ENCODE results near the gene CPO.
"Not testable (repeated sequence)": the region's sequence is repeated elsewhere in the genome, so short reads cannot be mapped to it uniquely, and the experiment has no call there.

Gene CPO, protein sequence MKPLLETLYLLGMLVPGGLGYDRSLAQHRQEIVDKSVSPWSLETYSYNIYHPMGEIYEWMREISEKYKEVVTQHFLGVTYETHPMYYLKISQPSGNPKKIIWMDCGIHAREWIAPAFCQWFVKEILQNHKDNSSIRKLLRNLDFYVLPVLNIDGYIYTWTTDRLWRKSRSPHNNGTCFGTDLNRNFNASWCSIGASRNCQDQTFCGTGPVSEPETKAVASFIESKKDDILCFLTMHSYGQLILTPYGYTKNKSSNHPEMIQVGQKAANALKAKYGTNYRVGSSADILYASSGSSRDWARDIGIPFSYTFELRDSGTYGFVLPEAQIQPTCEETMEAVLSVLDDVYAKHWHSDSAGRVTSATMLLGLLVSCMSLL

DNA sequence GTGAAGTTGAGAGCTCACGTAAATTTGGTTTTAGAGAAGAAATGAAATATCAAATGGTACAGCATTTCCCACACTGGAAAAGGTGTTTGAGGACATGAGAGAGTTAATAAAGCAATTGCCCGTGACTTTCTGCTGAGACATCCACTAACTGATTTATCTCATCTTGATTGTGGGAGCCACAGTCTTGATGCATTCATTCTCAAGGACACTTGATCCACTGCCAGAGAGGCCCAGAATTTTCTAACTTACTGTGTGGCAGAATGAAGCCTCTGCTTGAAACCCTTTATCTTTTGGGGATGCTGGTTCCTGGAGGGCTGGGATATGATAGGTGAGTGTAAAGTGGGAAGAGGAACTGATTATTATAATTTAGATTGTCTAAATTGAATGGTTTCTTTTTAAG, at the start of gene CPO:
Gene CPO, plus strand, starts transcription at position 179 of the 400 bp plus-strand sequence. Its CDS starts 82 bp downstream, at position 261.
- DNase-seq (ENCODE audit: low read depth in 2 of 2, low spot score in 1 of 2) = no peak

DNA sequence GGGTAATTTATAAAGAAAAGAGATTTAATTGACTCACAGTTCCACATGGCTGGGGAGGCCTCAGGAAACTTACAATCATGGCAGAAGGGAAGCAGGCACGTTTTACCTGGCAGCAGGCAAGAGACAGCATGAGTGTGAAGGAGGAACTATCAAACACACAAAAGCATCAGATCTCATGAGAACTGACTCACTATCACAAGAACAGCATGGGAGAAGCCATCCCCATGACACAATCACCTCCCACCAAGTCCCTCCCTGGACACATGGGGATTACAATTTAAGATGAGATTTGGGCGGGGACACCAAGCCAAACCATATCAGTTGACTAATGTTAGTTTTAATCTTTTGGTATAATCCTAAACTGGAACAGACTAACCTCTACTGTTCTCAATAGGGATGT, 49.1 kb upstream of the CPO start:
- no peak for DNase-seq (ENCODE audit: low read depth in 2 of 2, low spot score in 1 of 2)

DNA sequence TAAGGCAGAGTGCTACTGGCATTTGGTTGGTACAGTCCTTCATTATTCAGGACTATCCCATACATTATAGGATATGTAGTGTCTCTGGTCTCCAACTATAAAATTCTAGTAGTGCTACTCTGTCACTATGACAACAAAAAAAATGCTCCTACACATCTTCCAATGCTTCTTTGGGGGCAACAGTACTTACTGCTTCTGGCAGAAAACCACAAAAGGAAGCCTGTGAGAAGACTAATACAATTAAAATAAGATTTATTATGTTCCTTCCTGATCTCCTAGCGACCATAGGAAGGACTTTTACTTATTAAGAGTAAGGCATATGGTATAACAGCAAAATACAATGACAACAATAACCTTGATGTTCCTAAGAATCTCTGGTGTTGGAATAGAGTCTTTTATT, 48.4 kb upstream of the CPO start:
- no peak for DNase-seq (ENCODE audit: low read depth in 2 of 2, low spot score in 1 of 2)

DNA sequence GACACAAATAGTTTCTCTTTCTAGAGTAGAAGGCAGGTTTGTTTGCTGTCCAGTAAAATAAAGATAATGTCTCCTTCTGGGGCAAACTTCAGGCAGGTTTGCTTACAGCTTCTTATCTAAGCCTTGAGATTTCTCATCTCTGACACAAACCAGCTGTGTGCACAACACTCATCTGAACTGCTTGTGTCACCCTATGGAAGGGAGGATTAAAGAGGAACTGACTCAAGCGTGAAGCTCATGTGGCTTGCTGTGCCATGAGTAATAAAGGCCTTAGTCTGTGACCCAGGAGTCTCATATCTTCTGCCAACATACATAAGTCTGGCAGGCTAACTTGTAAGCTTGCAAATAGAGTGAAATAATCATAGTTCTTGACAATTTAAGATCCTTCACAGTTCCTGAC, 24.2 kb upstream of the CPO start:
- DNase-seq (ENCODE audit: low read depth in 2 of 2, low spot score in 1 of 2) = no peak

DNA sequence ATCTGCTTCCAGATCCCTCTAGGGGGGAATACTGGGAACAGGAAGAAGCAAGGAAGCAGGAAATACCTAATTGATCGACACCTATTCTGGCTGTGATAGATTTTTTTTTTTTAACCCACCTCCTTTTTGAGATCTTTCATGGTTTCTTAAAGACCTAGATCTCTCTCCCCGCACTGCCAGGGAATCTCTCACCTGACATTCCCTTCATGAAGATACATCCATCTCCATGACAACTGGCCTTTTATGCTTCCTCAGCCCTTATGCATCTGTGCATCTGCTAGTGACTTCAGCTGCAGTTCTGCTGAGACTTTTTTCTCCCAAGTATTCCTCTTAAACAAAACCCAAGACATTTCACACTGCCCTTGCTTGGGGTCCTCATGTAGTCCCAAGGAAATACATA, 21.1 kb upstream of the CPO start:
- no peak for DNase-seq (ENCODE audit: low read depth in 2 of 2, low spot score in 1 of 2)

DNA sequence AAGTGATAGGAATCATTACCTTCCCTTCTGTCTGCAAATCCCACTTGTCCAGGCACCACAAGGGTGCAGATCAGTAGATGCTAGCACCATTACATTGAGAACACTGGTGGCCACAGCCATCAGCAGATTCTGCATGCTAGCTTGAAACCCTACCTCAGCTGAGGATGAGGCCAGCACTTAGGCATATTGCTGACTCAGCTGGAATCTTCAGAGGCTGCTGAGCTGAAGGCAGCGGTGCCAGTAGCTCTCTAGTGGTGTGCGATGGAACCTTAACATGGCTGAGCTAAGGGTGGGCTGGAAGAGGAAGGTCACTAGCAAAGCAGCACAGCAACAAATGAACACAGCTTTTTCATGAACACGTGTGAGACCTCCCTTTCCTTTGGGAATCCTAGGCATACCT, 19.0 kb upstream of the CPO start:
- no peak for DNase-seq (ENCODE audit: low read depth in 2 of 2, low spot score in 1 of 2)

DNA sequence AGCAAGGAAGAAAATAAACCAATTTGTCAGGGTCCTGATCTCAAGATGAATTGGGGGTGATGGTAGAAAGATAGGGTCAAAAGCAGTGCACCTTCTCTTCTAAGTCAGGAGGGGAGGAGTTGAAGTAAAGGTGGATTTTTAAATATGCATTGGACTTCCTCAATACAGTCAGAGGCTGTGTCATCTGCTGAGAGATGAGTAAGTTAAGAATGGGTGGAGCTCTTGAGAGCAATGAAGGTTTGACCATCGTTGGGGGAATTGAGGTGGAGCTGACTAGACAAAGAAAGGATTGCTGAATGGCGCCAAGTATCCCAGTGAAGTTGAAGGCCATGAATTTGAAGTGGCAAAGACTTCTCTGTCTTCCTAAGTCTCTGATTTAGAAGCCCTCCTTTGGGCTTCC, 18.4 kb upstream of the CPO start:
- no peak for DNase-seq (ENCODE audit: low read depth in 2 of 2, low spot score in 1 of 2)

DNA sequence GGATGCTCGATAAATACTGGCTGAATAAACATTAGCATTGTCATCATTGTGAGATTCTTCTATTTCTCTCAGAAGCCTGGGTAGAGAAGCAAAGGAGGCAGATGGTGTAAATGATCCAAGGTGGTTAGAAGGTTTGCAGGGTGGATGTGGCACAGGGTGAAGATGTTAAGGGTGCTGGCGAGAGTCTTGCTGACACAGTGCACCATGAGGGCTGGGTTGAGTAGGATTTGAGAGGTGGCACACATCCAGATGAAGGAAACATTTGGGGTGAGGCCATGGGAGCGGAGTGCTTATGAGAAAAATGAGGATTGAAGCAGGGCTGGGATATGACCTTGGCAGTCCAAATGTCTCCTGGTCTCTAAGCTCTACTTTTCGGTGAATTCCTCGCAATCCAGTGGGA, 17.8 kb upstream of the CPO start:
- no peak for DNase-seq (ENCODE audit: low read depth in 2 of 2, low spot score in 1 of 2)

DNA sequence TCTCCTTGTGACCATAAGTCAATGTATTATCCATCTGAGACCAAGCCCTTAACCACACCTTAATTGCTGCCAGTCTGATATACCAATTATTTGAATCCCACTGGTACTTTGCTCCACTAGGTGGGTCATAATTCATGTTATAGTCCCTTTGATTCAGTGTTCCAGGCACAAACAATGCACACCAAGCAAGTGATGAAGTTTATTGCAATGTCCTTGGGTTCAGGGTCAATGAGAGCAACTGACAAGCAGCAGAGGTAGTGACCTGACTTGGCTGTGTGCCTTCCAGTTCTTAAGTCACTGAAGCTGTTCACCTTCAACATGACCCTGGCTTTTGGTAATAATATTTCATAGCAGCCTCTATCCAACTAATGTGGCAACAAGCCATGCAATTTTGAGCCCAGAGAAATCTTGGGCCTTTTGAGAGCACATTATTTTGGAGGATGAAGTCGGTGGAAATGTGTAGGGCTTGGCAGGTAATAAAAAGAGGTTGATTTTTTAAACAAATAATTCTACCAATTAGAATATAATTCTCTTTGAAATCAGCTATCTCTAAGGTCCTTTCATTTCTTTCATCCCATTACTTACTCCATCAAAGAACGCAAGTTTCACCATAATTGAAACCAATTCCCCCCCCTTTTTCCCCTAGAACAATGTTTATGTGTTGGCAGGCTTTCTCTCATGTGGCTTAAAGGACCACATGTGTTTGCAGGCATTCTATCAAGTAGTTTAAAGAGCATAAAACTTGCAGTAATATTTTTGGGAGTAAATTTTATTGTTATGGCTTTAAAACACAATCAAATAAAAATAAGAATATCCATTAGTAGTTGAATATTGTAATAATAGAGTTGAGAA, 3.1 kb upstream of the CPO start:
- DNase-seq (ENCODE audit: low read depth in 2 of 2, low spot score in 1 of 2) = no peak

DNA sequence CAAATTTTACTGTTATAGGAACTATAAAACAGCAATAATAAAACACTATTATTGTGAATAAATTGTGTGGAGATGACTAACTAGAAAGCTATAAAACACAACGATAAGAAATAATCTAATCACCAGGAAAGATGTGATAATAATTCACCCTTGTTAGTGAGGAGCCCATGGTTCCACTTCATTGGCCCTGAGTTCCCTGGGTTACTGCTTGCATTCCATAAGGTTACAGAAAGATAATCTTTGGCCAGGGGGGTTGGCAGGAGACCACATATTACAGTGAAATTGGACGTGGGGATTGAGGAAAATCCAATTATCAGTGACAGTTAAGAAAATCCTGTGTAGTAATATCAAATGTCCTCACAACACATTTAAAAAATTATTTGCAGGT, 2.5 kb upstream of the CPO start:
- DNase-seq (ENCODE audit: low read depth in 2 of 2, low spot score in 1 of 2) = no peak

DNA sequence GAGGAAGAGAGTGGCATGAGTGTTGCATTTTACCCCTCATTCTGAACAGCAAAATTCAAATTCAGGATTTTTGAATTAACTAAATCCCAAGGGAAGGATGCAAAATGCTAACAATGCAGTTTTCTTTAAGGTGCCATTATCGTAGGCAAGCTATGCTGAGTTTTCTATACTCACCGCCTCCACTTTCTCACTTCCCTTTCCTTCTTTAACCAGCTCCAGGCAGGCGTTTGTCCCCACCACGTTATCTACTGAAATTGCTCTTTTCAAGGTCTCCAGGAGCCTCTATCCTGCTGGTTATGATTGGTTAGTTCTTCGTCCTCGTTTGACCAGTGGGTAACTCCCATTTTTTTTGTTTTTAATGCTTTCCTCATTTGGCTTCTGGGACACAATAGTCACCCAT, 1.8 kb upstream of the CPO start:
- DNase-seq (ENCODE audit: low read depth in 2 of 2, low spot score in 1 of 2) = no peak

DNA sequence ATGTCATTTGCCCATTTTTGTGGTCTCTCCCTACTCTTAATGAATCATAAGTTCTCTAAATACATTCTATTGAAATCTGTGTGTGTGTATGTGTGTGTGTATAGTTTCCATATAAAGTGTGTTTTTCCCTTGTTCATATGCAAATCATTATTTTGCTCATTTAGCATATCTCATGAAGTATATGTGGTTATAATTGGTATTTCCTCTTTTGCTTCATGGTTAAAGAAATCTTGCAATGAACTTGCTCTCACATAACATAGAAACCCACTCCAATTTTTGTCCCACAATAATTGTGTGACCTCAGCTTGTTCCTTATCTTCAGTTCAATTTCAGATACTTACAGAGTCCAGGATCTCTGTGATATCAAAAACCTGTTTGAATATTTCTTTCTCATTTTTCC, 1.2 kb downstream of the CPO start:
- no peak for DNase-seq (ENCODE audit: low read depth in 2 of 2, low spot score in 1 of 2)

DNA sequence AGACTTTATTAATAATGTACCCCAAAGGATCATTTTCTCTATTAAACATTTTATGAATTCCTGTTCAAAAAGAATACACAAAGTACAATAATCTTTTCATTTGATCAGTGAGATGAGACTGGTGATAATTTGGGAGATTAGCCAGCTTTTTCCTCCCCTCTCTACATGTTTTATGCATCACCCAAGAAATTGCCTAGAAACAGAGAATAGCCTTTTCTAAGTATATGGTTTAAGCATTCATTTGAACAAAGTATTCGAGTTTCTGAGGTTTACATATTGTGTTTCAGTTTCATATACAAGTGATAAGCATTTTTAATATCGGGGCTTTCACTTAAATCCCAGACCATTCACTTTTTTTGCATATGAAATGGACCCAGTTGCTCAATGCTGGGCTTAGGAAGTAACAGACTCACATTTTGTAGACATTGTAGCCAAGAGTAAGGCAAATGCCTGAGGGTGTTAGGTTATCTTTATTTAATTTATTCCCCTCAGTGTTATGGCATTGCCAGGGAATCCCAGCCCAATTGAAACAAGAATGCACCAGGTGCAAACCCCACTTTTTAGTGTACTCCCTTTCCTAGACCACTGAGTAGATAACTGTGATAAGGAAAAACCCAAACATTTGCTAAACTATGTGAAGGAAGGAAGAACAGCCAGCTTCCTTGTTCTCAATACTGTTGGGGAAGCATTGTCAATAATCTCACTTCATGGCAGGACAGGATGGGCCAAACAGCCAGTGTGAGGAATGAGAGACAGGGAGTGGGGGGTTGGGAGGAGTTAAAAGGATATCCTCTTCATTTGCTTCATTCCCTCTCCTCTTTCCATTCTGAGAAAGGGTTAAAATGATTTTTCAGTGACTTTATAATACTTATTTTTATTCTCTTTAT, 3.5 kb downstream of the CPO start:
- DNase-seq (ENCODE audit: low read depth in 2 of 2, low spot score in 1 of 2) = no peak

DNA sequence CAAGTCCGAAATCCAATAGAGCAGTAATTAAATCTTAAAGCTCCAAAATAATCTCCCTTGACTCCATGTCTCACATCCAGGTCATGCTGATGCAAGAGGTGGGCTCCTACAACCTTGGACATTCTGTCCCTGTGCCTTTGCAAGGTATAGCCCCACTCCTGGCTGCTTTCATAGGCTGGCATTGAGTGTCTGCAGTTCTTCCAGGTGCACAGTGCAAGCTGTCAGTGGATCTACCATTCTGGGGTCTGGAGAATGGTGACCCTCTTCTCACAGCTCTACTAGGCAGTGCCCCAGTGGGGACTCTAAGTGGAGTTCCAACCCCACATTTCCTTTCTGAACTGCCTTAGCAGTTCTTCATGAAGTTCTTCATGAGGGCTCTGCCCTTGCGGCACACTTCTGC, 14.1 kb downstream of the CPO start:
- DNase-seq (ENCODE audit: low read depth in 2 of 2, low spot score in 1 of 2) = not testable (repeated sequence)

DNA sequence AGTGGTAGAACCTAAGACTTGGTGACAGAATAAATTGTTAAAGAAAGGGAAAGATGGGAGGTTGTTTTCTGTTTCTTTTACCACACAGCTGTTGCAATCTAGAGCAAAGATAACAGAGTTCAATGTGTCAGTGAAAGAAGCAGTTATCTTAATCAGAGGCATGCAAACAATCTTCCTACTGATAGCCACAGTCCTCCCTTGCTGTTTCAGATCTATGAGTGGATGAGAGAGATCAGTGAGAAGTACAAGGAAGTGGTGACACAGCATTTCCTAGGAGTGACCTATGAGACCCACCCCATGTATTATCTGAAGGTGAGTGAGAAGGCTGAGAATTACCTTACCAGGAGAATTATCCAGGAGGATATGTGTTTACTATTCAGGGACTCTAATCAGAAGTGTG, 15.9 kb downstream of the CPO start:
- no peak for DNase-seq (ENCODE audit: low read depth in 2 of 2, low spot score in 1 of 2)

DNA sequence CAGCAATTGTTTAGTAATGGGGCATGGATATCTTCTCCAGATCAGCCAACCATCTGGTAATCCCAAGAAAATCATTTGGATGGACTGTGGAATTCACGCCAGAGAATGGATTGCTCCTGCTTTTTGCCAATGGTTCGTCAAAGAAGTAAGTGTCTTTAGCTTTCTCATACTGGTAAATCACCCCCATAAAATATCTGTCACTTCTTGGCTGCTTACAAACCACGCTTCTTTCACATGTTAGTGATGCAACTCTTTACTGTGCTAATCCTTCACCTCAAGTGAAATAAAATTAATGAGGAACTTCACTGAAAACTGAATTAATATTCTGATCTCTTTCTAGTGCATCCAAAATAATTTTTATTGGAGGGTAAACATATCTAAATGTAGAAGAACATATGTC, 18.9 kb downstream of the CPO start:
- DNase-seq (ENCODE audit: low read depth in 2 of 2, low spot score in 1 of 2) = no peak

DNA sequence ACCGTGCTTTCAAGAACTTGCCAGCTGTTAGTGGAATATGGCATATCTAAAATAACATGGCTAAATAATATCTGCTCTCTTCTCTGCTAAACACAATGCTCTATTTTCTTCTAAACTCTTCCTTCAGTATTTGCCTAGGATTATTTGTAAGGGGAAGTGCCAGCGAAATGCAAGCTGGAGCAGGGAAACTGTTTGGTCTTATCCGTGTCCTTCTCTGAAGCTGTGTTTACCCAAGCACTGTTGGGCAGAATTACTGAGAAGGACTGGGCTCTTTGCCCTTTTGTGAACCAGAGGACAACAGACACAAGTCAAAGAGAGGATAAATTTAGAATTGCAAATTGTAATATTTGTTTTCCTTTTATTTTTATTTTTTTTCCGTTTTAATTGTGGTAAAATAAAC, 23.6 kb downstream of the CPO start:
- DNase-seq (ENCODE audit: low read depth in 2 of 2, low spot score in 1 of 2) = no peak

DNA sequence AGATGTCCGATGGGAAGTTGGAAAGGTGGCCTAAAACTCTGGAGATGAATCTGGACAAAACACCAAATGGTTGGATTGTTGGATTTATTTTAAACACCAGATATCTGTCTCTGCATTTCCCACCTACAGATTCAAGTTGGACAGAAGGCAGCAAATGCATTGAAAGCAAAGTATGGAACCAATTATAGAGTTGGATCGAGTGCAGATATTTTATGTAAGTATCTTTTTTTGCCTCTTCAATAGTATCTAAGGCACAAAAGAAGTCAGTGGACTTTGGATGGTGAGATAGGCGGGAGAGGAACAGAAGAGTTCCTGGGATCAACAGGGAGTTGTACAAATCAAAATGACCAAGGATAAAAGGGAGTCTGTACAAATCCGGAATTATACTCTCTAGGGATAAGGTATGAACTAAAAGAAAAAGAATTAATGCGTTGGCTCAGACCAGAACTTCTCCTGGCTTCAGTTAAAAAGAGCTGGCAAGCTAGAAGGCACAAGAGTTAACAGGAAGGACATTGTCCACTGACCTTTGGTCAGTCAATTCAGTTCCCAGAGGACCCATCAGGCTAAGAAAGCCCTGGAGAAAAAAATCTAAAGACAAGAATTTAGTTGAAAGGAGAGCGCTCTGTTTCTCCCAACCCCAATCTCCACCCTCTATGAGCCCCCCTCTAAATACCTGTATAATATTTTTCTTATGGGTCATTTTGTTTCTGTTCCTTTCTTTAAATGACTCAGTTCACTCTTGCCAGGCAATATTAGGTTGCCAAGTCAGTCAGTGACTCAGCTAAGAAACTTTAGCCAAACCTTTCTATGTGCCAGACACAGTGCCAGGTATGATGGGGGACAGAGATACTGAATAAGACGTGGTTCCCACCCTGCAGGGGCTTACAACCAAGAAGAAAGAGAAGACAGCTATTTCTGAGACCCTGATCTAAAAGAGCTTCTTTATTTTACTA, 29.1 kb downstream of the CPO start:
- no peak for DNase-seq (ENCODE audit: low read depth in 2 of 2, low spot score in 1 of 2)

DNA sequence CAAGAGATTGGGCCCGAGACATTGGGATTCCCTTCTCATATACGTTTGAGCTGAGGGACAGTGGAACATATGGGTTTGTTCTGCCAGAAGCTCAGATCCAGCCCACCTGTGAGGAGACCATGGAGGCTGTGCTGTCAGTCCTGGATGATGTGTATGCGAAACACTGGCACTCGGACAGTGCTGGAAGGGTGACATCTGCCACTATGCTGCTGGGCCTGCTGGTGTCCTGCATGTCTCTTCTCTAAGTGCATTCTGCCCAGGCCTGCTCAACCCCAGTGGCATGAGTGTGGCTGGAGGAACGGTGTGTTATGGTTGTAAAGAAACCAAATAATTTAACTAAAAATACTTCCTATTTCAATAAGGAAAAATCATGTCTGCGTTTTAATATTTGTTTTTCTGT, 29.9 kb downstream of the CPO start:
- no peak for DNase-seq (ENCODE audit: low read depth in 2 of 2, low spot score in 1 of 2)

DNA sequence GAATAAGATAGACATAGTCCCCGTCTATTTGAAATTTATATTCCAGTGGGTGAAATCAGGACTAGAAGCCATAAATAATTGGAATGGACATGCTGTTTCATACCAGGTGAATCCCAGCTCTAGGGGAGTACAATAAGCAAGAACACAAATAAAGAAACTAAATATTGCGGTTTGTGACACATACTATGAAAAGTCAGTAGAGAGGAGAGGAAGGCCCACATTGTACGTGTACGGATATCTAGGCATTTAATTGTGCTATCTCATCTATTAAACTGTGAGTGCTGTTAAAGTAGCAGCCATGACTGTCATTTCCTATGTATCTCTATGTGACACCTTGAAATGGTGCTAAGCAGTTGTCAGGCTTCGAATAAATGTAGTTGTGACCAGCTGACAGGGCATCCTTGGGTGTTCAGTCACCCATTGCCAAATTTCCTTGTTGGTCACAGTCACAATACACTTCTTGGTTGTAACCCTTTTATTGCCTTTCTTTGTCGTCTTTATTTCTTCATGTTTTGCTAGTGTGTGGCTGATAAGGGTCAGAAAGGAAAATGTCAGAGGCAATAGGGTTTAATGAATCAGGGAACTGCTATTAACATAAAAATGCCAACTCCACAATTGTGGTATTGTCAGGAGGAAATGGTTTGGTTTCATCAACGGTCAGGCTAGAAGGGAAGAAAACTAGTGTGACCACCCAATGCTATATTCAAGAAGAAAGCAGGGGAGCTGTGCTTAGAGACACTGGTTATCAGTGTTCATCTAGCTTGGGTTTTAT, 31.5 kb downstream of the CPO start:
- DNase-seq (ENCODE audit: low read depth in 2 of 2, low spot score in 1 of 2) = no peak
